HCT116 (cell line): ENCODE data around the gene CTNNA2. TPM values are rescaled to one million over a fixed set of nuclear protein-coding genes. Genes with fewer than 3 reads are reported as not detected.

Experiments used
- ATAC-seq: fragments of 200-7000 bp; cut with Tn5 transposase; 2 replicates; pipeline ENCODE4 v1.9.1; 2020; ENCODE audit warnings: mild to moderate bottlenecking, moderate library complexity
- BruUV-seq: library from RNA; stranded (reverse); fragments of 400-500 nt; replicated peaks from 2 replicates; lab custom pipeline; 2021; lab: Mats Ljungman, UMichigan
- CTCF ChIA-PET: fragments of 300-600 bp; sonication (Branson Sonifier 250); formaldehyde crosslinking; loops from one replicate; lab custom pipeline; 2021; ENCODE audit warnings: antibody characterized with exemption; lab: Charles Lee
- POLR2A ChIA-PET: fragments of 300-600, 350-600 bp; sonication (Branson Sonifier 250); formaldehyde crosslinking; loops from one replicate; lab custom pipeline; 2021; ENCODE audit warnings: antibody characterized with exemption; lab: Charles Lee
- RAD21 ChIA-PET, 2 experiments: fragments of 300-600 bp; sonication (Branson Sonifier 250); formaldehyde crosslinking; loops; one replicate each; lab custom pipeline; 2023; ENCODE audit warnings: low total read pairs in 2 of 2; ENCODE audit not compliant: uncharacterized antibody in 2 of 2, unreplicated experiment in 2 of 2, low non-redundant PET in 1 of 2; lab: Charles Lee
- DNase-seq: peaks from one replicate; pipeline ENCODE4 v3.0.0-alpha.2; 2010; ENCODE audit warnings: low read depth, low spot score
- H2AFZ ChIP-seq: fragments of 200-600 bp; shearing (Covaris generic), sonication (generic); 2 replicates; pipeline ENCODE4 v1.6.1; 2017; ENCODE audit warnings: low read depth, mixed run types, mixed read lengths, antibody characterized with exemption, low read length; ENCODE audit not compliant: poor library complexity, severe bottlenecking
- H3K27ac ChIP-seq: 2 replicates; pipeline ENCODE4 v1.5.1; 2012; ENCODE audit warnings: low read depth, low read length
- H3K27me3 ChIP-seq: fragments of 200-600 bp; sonication (generic); 2 replicates; pipeline ENCODE4 v1.6.1; 2016; ENCODE audit warnings: mixed run types, low read length, mixed read lengths; ENCODE audit not compliant: insufficient read depth
- H3K36me3 ChIP-seq, 2 experiments: fragments of 200-500 bp in 1 of 2; fragments of 200-600 bp in 1 of 2; sonication (Bioruptor generic) in 1 of 2; sonication (generic) in 1 of 2; 2 replicates each; pipeline versions ENCODE4 v1.5.1 to v1.6.1; 2014 to 2016; ENCODE audit warnings: low read length in 2 of 2, inconsistent platforms in 1 of 2, mixed read lengths in 1 of 2, mixed run types in 1 of 2; ENCODE audit not compliant: insufficient read depth in 2 of 2, control insufficient read depth in 1 of 2
- H3K4me1 ChIP-seq, 2 experiments: fragments of 200-600 bp in 1 of 2; sonication (generic) in 1 of 2; 2 replicates each; pipeline versions ENCODE4 v1.5.1 to v1.6.1; 2012 to 2017; ENCODE audit warnings: low read length in 2 of 2, inconsistent platforms in 1 of 2, mild to moderate bottlenecking in 1 of 2, mixed read lengths in 1 of 2, mixed run types in 1 of 2, moderate library complexity in 1 of 2; ENCODE audit not compliant: insufficient read depth in 2 of 2, control insufficient read depth in 1 of 2
- H3K4me2 ChIP-seq: fragments of 200-600 bp; sonication (generic); 2 replicates; pipeline ENCODE4 v1.6.1; 2017; ENCODE audit warnings: mixed run types, low read length, mixed read lengths
- H3K4me3 ChIP-seq, 2 experiments: fragments of 200-600 bp in 1 of 2; sonication (generic) in 1 of 2; replicated peaks in 1 of 2; 2 replicates each; pipeline ENCODE4 v1.5.1; 2011 to 2016; ENCODE audit warnings: low read length in 2 of 2, control low read depth in 1 of 2, low read depth in 1 of 2, mild to moderate bottlenecking in 1 of 2, mixed read lengths in 1 of 2, mixed run types in 1 of 2
- H3K79me2 ChIP-seq: fragments of 200-600 bp; sonication (generic); 2 replicates; pipeline ENCODE4 v1.6.1; 2017; ENCODE audit warnings: mild to moderate bottlenecking, mixed run types, low read length, moderate library complexity, mixed read lengths; ENCODE audit not compliant: insufficient read depth
- H3K9ac ChIP-seq: fragments of 200-600 bp; sonication (generic); 2 replicates; pipeline ENCODE4 v1.6.1; 2016; ENCODE audit warnings: low read length, mixed read lengths
- H3K9me2 ChIP-seq: fragments of 200-600 bp; sonication (generic), shearing (Covaris generic); 2 replicates; pipeline ENCODE4 v1.6.1; 2017; ENCODE audit warnings: mixed run types, mild to moderate bottlenecking, moderate library complexity; ENCODE audit not compliant: insufficient read depth
- H3K9me3 ChIP-seq, 2 experiments: fragments of 200-500 bp in 1 of 2; fragments of 200-600 bp in 1 of 2; sonication (Bioruptor generic) in 1 of 2; sonication (generic) in 1 of 2; 2 replicates each; pipeline ENCODE4 v1.6.1; 2014 to 2017; ENCODE audit warnings: low read length in 2 of 2, mixed read lengths in 2 of 2, inconsistent platforms in 1 of 2, low read depth in 1 of 2, mild to moderate bottlenecking in 1 of 2, mixed run types in 1 of 2, moderate library complexity in 1 of 2; ENCODE audit not compliant: control insufficient read depth in 1 of 2, insufficient read depth in 1 of 2
- H4K20me1 ChIP-seq: fragments of 200-600 bp; sonication (generic), shearing (Covaris generic); 2 replicates; pipeline ENCODE4 v1.6.1; 2017; ENCODE audit warnings: mixed run types, mild to moderate bottlenecking, moderate library complexity; ENCODE audit not compliant: insufficient read depth
- CBX3 ChIP-seq: IDR thresholded peaks from 2 replicates; pipeline ENCODE4 v1.6.1; 2012; ENCODE audit warnings: low read depth
- CEBPB ChIP-seq: IDR thresholded peaks from 2 replicates; pipeline ENCODE4 v1.6.1; 2012; ENCODE audit warnings: low read depth
- EGR1 ChIP-seq: IDR thresholded peaks from 2 replicates; pipeline ENCODE4 v1.6.1; 2012; ENCODE audit warnings: low read depth
- ELF1 ChIP-seq: IDR thresholded peaks from 2 replicates; pipeline ENCODE4 v1.6.1; 2012; ENCODE audit warnings: low read depth, borderline replicate concordance
- EZH2 ChIP-seq: fragments of 200-600 bp; sonication (generic); IDR thresholded peaks from 2 replicates; pipeline ENCODE4 v1.6.1; 2017; ENCODE audit warnings: antibody characterized with exemption, mixed run types
- EZH2phosphoT487 ChIP-seq: fragments of 200-600 bp; IDR thresholded peaks from 2 replicates; pipeline ENCODE4 v1.6.1; 2018; ENCODE audit warnings: antibody characterized with exemption, borderline replicate concordance
- FOSL1 ChIP-seq: IDR thresholded peaks from 2 replicates; pipeline ENCODE4 v1.6.1; 2012; ENCODE audit warnings: low read depth
- JUND ChIP-seq: IDR thresholded peaks from 2 replicates; pipeline ENCODE4 v1.6.1; 2012
- POLR2AphosphoS5 ChIP-seq: IDR thresholded peaks from 2 replicates; pipeline ENCODE4 v1.6.1; 2011; ENCODE audit warnings: mild to moderate bottlenecking, low read depth, low read length, moderate library complexity
- REST ChIP-seq: IDR thresholded peaks from 2 replicates; pipeline ENCODE4 v1.6.1; 2012; ENCODE audit warnings: low read depth
- SP1 ChIP-seq: IDR thresholded peaks from 2 replicates; pipeline ENCODE4 v1.6.1; 2012; ENCODE audit warnings: low read depth
- SRF ChIP-seq: IDR thresholded peaks from 2 replicates; pipeline ENCODE4 v1.6.1; 2012; ENCODE audit warnings: low read depth
- TCF7L2 ChIP-seq: IDR thresholded peaks from 2 replicates; pipeline ENCODE4 v1.7.0; 2011; ENCODE audit warnings: borderline replicate concordance, inconsistent platforms; ENCODE audit not compliant: insufficient read depth, insufficient read length; ENCODE audit errors: extremely low read depth
- YY1 ChIP-seq: IDR thresholded peaks from 2 replicates; pipeline ENCODE4 v1.6.1; 2011; ENCODE audit warnings: low read length, low read depth, moderate library complexity, mild to moderate bottlenecking; ENCODE audit not compliant: insufficient replicate concordance; ENCODE audit errors: extremely low read depth
- ZNF274 ChIP-seq: fragments of 200-500 bp; sonication (Bioruptor generic); IDR thresholded peaks from 2 replicates; pipeline ENCODE4 v1.6.1; 2014; ENCODE audit warnings: mild to moderate bottlenecking, low read depth, low read length, inconsistent platforms
- intact Hi-C: fragments of 100-400 bp; cut with micrococcal nuclease; formaldehyde crosslinking; loops from 2 replicates; pipeline ENCODE4 v1.10.0; 2022
- total RNA-seq: library from RNA; stranded (reverse); gene quantifications from one replicate; pipeline ENCODE4 v1.2.1, GENCODE V29; 2021; ENCODE audit not compliant: unreplicated experiment
- TF ChIP-seq, protein P1 (sequence below), 3 experiments: fragments of 200-600 bp in 1 of 3; sonication (generic) in 1 of 3; IDR thresholded peaks in 2 of 3; conservative IDR thresholded peaks in 1 of 3; 2 replicates each; pipeline ENCODE4 v1.5.1; 2012 to 2017; ENCODE audit warnings: low read depth in 2 of 3, low read length in 2 of 3, antibody characterized with exemption in 1 of 3, borderline replicate concordance in 1 of 3, control low read depth in 1 of 3, mild to moderate bottlenecking in 1 of 3, mixed read lengths in 1 of 3, mixed run types in 1 of 3, moderate library complexity in 1 of 3; ENCODE audit not compliant: insufficient read depth in 1 of 3
- TF ChIP-seq, protein P2 (sequence below): IDR thresholded peaks from 2 replicates; pipeline ENCODE4 v1.6.1; 2012

CTNNA2 gene
- total RNA-seq, 1 experiment from 2014 or later, result not detected

GRCh38 chr2:80329491-80329890 lies 816.6 kb downstream of the CTNNA2 start (continued):
- TF ChIP-seq SRF (no peak), POLR2AphosphoS5 (no peak), SP1 (no peak), JUND (no peak)
- TF ChIP-seq, protein P1, sequence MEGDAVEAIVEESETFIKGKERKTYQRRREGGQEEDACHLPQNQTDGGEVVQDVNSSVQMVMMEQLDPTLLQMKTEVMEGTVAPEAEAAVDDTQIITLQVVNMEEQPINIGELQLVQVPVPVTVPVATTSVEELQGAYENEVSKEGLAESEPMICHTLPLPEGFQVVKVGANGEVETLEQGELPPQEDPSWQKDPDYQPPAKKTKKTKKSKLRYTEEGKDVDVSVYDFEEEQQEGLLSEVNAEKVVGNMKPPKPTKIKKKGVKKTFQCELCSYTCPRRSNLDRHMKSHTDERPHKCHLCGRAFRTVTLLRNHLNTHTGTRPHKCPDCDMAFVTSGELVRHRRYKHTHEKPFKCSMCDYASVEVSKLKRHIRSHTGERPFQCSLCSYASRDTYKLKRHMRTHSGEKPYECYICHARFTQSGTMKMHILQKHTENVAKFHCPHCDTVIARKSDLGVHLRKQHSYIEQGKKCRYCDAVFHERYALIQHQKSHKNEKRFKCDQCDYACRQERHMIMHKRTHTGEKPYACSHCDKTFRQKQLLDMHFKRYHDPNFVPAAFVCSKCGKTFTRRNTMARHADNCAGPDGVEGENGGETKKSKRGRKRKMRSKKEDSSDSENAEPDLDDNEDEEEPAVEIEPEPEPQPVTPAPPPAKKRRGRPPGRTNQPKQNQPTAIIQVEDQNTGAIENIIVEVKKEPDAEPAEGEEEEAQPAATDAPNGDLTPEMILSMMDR (IDR thresholded peaks at IDR 0.05 in 2 of 3, conservative IDR thresholded peaks at IDR 0.05 in 1 of 3; ENCODE audit: borderline replicate concordance in 1 of 3, insufficient read depth in 1 of 3, low read depth in 2 of 3, low read length in 2 of 3), result no peak

GRCh38 chr2:80330527-80331450 lies 817.9 kb downstream of the CTNNA2 start:
- intact Hi-C loops, result no loop called here
- Histone ChIP-seq H3K79me2 (no peaks in the 10 kb centered on the region), H3K9me2 (no peaks in the 10 kb centered on the region), H4K20me1 (no peaks in the 10 kb centered on the region), H3K9ac (no peak overlapping the region), H3K36me3 (no peaks in the 10 kb centered on the region), H3K9me3 (peaks cover 0 to 16% of the 10 kb centered on the region in 2 experiments; a peak in 2 of 4 replicates), H3K27ac (no peak overlapping the region), H3K4me2 (no peak overlapping the region), H3K4me1 (no peaks in the 10 kb centered on the region), H2AFZ (no peak overlapping the region), H3K4me3 (no peak overlapping the region), H3K27me3 (no peaks in the 10 kb centered on the region)
- RAD21 ChIA-PET, result no interaction called here
- DNase-seq, result no peak
- BruUV-seq, result no TSS peak
- no peak for ATAC-seq
- POLR2A ChIA-PET, result no interaction called here
- CTCF ChIA-PET, result no interaction called here
- TF ChIP-seq SP1 (no peak), REST (no peak), EGR1 (no peak), ZNF274 (no peak), CEBPB (no peak), EZH2 (no peak), SRF (no peak), TCF7L2 (no peak), JUND (no peak), FOSL1 (no peak), ELF1 (no peak), CBX3 (no peak), EZH2phosphoT487 (no peak), YY1 (no peak)
- TF ChIP-seq, protein P2, sequence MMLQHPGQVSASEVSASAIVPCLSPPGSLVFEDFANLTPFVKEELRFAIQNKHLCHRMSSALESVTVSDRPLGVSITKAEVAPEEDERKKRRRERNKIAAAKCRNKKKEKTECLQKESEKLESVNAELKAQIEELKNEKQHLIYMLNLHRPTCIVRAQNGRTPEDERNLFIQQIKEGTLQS, result no peak
